GM19395 (cell line): ENCODE data around the gene SLC17A4.
"Not testable (repeated sequence)": the region's sequence is repeated elsewhere in the genome, so short reads cannot be mapped to it uniquely, and the experiment has no call there.

Source experiments
- ATAC-seq: cut with Tn5 transposase; IDR thresholded peaks from one replicate; pipeline ENCODE4 v1.9.1; 2021; ENCODE audit warnings: mild to moderate bottlenecking, moderate library complexity; ENCODE audit not compliant: unreplicated experiment

The SLC17A4 gene

DNA sequence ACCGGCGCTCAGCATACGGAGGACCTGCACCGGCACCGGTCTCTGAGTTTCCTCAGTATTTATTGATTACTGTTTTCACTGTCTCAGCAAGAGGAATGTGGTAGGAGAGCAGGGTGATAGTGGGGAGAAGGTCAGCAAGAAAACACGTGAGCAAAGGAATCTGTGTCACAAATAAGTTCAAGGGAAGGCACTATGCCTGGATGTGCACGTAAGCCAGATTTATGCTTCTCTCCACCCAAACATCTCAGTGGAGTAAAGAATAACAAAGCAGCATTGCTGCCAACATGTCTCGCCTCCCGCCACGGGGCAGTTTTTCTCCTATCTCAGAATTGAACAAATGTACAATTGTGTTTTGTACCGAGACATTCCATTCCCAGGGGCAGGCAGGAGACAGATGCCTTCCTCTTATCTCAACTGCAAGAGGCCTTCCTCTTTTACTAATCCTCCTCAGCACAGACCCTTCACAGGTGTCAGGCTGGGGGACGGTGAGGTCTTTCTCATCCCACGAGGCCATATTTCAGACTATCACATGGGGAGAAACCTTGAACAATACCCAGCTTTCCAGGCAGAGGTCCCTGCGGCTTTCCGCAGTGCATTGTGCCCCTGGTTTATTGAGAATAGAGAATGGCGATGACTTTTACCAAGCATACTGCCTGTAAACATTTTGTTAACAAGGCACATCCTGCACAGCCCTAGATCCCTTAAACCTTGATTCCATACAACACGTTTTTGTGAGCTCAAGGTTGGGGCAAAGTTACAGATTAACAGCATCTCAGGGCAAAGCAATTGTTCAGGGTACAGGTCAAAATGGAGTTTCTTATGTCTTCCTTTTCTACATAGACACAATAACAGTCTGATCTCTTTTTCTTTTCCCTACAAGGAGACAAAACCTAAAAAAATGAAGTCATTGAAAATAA, 5.7 kb upstream of the SLC17A4 start:
- ATAC-seq: not testable (repeated sequence)

GRCh38 chr6:25749837-25750236, 4.7 kb upstream of the SLC17A4 start:
- no peak for ATAC-seq

DNA sequence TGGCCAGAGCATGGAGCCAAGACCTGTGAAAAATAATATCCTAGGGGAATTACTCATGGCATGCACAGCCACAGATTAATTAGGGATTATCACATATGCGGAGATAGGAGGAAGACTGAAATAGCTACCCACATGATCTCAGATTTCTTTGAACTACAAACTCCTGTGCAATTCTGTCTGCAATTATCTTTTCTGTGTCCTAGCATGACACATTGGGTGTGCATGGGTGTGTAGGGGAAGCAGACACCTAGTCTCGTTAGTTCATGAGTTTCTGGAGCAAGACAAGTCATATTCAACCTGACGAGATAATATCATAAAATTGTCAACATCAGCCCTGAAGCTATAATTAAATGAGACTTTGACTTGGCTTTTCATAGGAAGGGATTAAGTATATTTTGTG, 3.6 kb upstream of the SLC17A4 start:
- no peak for ATAC-seq

DNA sequence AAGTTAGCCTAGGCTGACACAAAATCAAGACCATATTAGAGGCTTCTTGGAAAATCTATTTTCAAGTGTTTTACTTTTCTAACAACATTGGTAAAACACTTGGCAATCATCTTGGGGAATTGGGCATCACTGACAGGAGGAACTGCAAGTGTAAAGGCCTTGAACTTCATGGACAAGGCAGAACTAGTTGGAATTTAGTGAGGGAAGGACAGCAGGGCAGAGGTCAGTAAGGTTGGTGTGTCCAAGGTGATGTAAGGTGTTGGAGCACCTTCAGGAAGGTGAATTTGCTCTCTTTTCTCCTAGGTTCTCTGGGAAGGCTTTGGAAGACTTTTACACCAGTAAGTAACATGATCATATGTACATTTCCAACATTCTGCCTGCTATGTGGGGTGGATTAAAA, 1.5 kb upstream of the SLC17A4 start:
- no peak for ATAC-seq

DNA sequence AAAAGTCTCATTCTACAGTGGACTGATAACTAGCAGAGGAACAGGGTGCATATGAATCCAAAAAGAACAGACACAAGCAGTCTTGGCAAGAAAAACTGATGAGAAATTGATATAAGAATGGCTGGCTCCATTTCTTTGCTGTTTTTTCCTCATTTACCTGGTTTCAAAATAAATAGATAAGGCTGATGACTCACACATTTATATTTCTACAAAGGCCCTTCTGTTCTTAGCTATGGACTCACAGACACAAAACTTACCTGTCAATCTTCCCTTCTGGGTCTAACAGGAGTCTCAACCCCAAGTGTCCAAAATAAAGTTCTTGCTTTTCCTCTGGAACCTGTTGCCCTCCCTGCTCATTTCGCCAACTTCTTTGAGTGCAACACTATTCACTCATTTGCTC, 941 bp downstream of the SLC17A4 start:
- ATAC-seq: no peak

DNA sequence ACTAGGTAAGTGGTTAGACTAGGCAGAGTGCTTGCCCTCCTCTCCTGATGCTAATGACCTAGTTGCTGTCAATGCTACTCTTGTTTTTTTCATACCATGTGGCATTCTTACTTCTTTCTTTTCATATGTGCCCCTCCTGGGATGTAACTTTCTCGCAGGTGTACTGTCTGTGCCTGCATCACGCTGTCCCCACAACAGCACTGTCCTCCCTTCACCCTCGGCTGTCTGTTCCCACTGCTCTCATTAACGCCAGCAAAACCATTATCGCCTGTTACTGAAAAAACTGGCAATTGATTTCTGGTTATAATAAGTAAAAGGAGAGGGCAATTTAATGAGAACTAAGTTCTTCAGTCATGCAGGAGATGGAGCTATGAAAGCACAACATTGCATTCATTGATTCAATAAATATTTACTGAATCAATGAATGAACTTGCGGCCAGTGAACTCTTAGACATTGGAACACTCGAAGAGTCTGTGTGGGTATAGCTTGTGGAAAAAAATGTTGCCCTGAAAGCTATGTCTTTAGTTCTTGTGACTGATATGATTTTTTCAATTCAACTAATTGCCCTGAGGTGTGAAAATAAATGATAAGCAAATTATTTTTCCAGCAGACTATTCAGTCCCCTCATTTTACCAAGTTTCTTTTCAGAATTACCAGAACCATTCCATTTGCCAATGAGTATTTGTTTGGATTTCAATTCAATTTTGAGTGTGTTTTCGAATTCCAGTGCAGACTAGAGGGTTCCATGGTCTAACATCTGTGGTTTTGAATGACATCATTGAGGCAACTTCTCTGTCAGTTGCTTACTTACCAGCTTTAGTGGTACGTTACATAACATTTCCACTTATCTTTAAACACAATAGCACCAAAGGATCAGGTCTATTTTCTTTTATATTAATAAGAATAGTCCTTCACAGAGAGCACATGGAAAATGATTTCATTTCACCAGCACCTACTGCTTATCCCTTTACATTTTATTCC, 2.1 kb downstream of the SLC17A4 start:
- no peak for ATAC-seq

GRCh38 chr6:25757936-25758642, 3.5 kb downstream of the SLC17A4 start:
- ATAC-seq: no peak

- ATAC-seq: no peak
Measured at GRCh38 chr6:25764611-25765010, 10.1 kb downstream of the SLC17A4 start.

DNA sequence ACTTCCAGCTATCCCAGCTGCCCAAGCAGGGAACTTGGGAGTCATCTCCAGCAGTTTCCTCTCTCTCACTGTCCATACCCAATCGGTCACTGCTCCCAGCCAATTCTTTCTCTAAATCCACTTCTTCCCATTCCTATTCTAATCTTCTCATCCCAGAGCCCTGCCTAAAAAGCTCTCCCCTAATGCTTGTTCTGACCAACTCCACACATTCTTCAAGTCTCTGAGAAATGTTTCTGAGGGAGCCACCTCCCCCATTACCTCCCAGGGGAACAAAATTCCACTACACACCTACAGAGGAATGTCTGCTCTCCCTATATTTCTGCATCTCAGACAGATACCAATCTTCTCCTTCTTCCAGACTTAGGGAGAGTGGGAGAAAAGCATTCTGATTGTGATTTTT, 14.0 kb downstream of the SLC17A4 start:
- ATAC-seq: no peak

- ATAC-seq: no peak
Measured at GRCh38 chr6:25769983-25770382, 15.4 kb downstream of the SLC17A4 start.

GRCh38 chr6:25774120-25774715, 19.7 kb downstream of the SLC17A4 start:
- no peak for ATAC-seq

DNA sequence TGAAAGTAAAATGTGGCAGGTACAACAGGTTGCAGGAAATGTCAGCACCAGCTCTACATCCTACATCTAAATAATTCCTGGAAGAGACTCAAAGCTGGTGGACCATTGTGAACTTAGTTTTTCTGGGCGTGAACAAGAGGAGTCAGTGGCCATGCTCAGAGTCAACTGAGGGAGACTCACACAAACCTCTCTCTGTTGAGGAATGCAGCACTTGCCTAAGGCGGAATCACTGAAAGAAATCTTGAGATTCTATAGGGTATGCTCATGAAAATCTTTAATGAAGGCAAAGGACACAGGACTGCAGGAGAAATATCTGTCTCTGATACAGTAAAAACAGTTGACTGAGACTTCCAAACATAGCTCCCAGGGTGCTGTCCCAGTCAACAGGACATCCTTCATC, 22.5 kb downstream of the SLC17A4 start:
- no peak for ATAC-seq

DNA sequence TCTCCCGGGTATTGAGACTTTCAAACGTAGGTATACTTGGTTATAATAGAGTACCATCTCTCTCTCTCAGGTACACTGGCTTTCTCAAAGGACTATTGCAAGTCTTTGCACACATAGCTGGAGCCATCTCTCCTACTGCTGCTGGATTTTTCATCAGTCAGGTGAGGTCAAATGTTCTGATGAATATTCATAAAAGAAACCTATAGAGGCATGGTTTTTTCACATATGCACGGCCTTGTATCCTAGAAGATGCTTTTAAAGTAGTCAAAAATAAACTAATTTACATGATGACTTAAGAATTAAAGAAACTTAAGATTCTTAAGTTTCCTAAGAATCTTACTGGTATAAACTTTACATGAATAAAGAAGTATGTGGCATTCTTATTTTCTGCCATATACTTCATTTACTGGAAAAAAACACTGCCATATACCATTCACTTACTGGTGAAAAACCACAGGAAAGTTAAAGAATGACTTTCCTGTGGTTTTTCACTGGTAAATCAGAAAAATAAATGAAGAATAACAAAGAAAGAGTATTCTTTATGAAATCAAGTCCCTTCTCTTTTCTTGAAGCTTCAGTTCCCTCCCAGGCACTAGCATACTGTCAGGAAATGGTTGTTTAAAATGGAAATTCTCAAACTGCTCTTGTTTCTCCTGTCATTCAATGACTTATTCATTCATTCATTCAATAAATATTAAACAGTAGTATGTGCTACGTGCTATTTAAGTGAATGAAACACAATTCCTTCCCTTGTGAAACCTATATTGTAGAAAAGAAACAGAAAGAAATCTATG, 23.5 kb downstream of the SLC17A4 start:
- ATAC-seq: no peak

- ATAC-seq: no peak
Measured at GRCh38 chr6:25781134-25781533, 26.6 kb downstream of the SLC17A4 start.

GRCh38 chr6:25787428-25787827, 32.9 kb downstream of the SLC17A4 start:
- ATAC-seq: no peak

- no peak for ATAC-seq
Measured at GRCh38 chr6:25788305-25788922, 33.9 kb downstream of the SLC17A4 start.

GRCh38 chr6:25789475-25789874, 34.9 kb downstream of the SLC17A4 start:
- ATAC-seq: no peak

DNA sequence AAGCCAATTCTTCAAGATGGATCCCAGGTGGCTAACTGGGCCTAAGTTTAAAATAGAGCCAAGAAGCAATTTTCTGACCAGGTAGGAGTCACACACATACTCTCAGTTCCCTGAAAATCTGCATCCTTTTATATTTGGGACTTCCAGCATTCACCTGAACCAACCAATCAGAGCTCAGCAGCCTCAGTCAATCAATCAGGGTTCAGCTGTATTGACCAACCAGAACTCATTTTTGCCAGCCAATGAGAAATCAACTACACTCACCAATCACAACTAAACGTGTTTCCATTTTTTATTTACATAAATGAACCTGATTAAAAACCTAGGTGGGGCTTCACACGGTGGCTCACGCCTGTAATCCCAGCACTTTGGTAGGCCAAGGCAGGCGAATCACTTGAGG, 37.5 kb downstream of the SLC17A4 start:
- no peak for ATAC-seq

DNA sequence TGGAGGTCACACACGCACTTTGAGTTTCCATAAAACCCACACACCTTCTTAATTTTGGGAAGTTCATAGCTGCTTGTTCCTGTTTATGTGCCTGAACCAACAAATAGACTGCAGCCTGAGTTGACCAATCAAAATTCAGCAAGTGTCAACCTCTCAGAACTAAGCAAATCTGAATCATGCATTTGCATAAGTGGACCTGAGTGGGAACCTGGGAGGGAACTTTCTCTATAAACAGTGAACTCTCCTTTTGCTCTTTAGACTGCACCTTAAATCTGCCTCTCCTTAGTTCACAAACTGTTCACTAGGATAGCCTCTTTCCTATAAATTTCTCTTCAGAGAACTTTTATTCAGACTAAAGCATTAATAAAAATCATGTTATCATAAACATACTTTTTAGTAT, 39.4 kb downstream of the SLC17A4 start:
- ATAC-seq: no peak
